Measurements from ENCODE around the gene PRF1.

Gene PRF1

GRCh38 chr10:70575486-70575873 is 27.1 kb downstream of the PRF1 start:
- no peak for DNase-seq

DNA sequence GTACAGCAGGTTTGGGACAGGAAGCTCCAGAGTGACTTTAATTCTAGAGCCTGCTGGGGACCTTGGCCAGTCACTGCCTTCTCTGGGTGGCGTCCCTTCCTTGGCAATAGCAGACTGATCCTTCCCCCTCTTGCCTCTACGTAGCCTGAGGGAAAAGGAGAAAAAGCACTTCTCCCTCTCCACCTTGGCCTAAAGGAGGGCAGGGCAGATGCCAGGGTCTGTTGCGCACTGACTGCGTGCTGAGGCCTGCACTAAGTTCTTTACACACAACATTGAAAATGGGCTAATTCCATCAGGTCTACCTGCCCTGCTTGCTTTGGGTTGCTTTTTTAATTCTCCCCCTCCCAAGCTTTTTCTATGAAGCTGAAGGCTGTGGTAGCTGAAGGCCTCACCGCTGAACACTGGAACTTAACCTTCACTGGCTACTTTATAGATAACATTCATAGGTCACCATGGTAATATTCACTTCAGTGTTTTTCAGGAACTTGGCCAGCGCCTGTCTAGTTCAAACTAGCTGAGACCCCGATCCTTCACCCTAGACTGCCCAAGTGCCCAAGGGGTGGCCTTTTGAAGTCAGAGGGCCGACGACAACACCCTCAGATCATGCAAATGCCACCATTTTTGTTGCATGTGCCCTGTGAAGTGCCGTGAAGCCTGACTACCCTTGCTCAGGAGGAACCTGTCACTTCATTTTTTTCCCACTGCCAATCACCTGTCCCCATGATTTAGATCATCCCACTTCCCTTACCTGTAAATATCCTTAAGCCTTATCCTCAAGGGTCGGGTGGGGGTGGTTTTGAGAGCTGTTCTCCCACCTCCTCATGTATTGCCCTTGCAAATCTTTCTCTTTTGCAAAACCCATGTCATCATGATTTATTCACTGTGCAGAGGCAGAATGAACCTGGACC is 28.7 kb downstream of the PRF1 start:
- no peak for DNase-seq

DNA sequence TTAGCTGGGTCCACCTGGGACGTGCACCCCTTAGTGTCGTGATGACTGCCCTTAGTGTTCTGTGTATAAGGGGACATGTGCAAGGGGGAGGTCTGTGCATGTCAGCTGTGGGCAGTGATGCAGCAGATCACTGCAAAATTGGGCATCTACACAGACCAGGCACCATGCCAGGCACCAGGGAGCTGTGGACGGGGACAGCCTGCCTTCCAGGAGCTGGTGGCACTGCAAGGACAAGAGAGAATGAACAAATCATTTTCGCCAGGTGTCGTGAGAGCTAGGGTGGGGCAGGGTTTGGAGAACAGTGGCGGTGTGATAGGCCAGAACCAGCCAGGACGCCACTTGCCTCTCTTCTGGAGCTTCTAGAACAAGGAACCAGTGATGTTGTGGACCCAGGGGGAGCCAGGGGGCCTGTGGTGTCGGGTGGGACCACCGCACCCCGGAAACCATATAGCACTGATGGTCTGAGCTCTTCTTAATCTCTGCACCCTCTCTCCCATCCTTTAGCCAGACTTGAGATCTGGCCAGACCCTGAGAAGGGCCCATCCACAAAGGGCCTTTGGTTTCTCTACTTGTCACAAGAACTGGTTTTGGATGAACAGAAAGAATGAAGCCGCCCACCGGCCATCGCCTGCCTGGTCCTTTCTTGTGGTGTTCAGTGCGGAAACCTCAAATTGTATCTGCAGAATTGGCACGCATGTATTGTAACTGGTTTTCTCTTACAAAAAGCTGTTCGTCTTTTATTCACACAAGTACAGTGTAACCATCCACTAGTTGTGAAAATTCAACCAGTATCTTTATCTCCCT is 30.7 kb downstream of the PRF1 start:
- DNase-seq = no peak

- no peak for DNase-seq
These were observed 31.3 kb downstream of the PRF1 start for GRCh38 chr10:70571236-70571635.

DNA sequence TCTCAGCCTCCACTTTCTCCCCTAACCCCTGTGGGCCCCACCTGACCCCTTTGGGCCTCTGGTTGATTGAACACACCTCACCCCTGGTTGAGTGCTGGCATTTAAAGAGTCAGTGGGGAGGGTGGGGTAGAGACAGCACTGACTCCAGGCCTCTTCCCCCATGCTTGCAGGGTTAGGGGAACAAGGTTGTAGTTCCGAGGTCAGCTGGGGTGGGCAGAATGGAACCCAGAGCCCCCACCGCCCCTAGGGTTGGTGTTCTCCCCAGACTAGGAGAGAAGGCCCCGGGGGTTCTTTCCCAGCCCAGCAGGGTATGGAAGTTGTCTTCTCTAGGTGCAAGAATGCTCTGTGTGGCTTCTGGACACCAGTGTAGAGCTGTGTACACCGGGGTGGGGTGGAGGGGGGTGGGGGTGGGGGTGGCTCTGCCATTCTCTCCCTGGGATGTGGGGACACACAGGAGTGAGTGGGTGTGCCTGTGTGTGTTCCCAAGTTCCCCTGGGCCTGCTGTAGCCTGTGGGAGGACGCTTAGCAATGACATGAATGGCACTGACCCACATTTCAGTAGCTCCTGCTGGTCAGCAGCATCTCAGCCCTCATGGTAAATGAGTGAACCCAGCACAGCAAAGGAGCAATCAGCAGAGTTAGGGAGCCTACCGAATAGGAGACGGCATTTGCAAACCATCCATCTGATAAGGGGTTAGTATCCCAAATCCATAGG is 33.6 kb downstream of the PRF1 start:
- no peak for DNase-seq

DNA sequence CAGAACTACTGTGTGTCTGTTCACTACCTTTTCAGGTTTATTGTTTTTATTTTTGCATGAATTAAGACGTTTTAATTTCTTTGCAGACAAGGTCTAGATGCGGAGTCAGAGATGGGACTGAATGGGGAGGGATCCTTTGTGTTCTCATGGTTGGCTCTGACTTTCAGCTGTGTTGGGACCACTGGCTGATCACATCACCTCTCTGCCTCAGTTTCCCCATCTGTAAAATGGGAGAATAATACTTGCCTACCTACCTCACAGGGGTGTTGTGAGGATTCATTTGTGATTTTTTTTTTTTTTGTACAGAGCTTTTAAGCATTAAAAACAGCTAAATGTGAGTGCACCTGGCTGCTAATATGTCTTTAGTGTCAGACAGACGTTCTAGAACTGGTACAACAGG is 34.4 kb downstream of the PRF1 start:
- no peak for DNase-seq

DNA sequence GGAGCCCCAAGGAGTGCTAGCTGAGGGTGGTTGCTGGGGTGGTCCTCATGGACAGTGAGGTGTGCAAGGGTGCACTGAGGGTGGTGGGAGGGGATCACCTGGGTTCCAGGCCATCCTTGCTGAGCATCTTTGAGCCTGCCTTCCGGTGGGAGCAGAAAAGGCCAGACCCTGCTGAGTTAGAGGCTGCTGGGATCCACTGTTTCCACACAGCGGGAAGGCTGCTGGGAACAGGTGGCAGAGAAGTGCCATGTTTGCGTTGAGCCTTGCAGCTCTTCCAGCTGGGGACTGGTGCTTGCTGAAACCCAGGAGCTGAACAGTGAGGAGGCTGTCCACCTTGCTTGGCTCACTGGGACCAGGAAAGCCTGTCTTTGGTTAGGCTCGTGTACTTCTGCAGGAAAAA is 34.9 kb downstream of the PRF1 start:
- no peak for DNase-seq

- DNase-seq = no peak
These were observed 35.8 kb downstream of the PRF1 start for GRCh38 chr10:70566515-70567290.

- DNase-seq = no peak
These were observed 36.7 kb downstream of the PRF1 start for GRCh38 chr10:70565556-70566514.

DNA sequence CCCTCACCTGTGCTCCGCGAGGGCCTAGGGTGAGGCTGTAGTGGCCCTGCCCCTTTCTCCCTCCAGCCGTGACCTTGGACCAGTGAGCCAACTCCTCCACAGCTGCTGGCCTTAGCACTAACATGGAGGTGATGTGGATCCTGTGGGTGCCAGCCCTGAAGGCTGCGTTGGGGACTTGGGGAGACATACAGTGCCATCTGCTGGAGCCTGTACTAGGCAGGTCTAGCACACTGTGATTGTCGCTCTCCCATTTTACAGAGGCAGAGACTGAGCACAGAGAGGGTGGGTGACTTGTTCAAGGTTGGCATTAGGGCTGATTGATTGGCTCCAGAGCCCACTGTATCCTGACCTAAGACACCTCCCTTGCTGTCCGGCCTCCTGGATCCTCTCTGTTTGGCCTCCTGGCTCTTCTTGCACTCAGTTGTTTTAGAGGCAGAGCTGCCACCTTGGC is 37.6 kb downstream of the PRF1 start:
- DNase-seq = no peak

DNA sequence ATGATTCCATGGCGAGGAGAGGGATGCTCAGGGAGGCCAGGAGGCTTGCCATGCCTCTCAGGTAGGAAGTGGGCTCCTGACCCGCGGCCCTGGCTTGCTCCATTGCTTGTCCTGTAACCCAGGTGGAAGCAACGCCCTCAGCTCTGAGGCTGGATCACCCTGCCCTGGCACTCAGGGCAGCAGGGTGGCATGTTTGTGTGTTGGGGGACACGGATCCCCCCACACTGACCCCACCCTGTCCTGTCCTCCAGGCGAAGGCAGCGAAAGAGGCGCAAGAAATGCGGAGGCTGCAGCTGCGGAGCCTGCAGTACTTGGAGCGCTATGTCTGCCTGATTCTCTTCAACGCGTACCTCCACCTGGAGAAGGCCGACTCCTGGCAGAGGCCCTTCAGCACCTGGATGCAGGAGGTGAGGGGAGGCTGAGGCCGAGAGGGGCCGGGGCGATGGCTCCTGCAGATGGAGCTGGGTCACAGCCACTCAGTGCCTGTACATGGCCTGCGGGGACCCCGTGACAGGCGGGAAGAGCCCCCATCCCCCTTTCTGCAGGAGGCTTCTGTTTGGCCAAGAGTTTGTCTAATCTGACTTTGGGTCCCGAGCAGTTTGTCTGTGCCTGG is 38.3 kb downstream of the PRF1 start:
- no peak for DNase-seq

GRCh38 chr10:70563230-70563629 is 39.3 kb downstream of the PRF1 start:
- DNase-seq = no peak

- no peak for DNase-seq
These were observed 40.3 kb downstream of the PRF1 start for GRCh38 chr10:70562036-70562755.

- DNase-seq = no peak
These were observed 41.0 kb downstream of the PRF1 start for GRCh38 chr10:70561558-70561957.

GRCh38 chr10:70561070-70561469 is 41.5 kb downstream of the PRF1 start:
- DNase-seq = no peak

- no peak for DNase-seq
These were observed 42.0 kb downstream of the PRF1 start for GRCh38 chr10:70560511-70560941.

DNA sequence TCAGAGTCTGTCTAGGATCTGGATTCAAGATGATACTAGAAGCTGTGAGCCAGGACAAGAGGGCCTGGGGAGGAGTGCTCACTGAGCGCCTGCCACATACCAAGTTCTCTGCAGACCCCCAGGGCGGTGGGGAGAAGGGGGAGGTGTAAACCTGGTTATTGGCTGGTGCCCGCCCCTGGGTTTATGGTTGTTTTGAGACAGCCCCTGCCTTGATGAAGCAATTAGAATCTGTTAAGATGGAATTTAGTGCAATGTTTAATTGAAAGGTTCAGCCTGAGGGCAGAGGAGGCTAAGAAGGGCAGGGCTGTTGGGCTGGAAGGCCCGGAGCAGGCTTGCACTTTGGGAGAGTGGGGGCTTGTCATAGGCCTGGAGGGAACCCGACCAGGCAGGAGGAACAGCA is 42.7 kb downstream of the PRF1 start:
- no peak for DNase-seq

GRCh38 chr10:70558871-70559810 is 43.4 kb downstream of the PRF1 start:
- no peak for DNase-seq

GRCh38 chr10:70558295-70558694 is 44.2 kb downstream of the PRF1 start:
- DNase-seq = no peak
